HG02885 (cell line): ENCODE measurements around the gene ARHGEF7.

Source experiments
- ATAC-seq: cut with Tn5 transposase; IDR thresholded peaks from one replicate; pipeline ENCODE4 v1.9.1; 2021; ENCODE audit warnings: mild to moderate bottlenecking; ENCODE audit not compliant: unreplicated experiment, poor library complexity

Gene ARHGEF7

GRCh38 chr13:111131611-111132010 lies 16.5 kb downstream of the ARHGEF7 start:
- no peak for ATAC-seq

- no peak for ATAC-seq
Observed at GRCh38 chr13:111132948-111133347, 17.8 kb downstream of the ARHGEF7 start.

GRCh38 chr13:111139452-111139851 lies 24.3 kb downstream of the ARHGEF7 start:
- ATAC-seq = no peak

- ATAC-seq = no peak
Observed at GRCh38 chr13:111139873-111140561, 24.9 kb downstream of the ARHGEF7 start.

- ATAC-seq = no peak
Observed at GRCh38 chr13:111140562-111141105, 25.5 kb downstream of the ARHGEF7 start.

- no peak for ATAC-seq
Observed at GRCh38 chr13:111142472-111142871, 27.4 kb downstream of the ARHGEF7 start.

- ATAC-seq = no peak
Observed at GRCh38 chr13:111143865-111144540, 28.9 kb downstream of the ARHGEF7 start.

GRCh38 chr13:111145071-111145470 lies 30.0 kb downstream of the ARHGEF7 start:
- ATAC-seq = no peak

- ATAC-seq = no peak
Observed at GRCh38 chr13:111145506-111145905, 30.4 kb downstream of the ARHGEF7 start.

GRCh38 chr13:111152844-111153243 lies 37.7 kb downstream of the ARHGEF7 start:
- no peak for ATAC-seq

- ATAC-seq = peak; percentile 92
Observed at GRCh38 chr13:111153279-111153976, 38.3 kb downstream of the ARHGEF7 start.

- ATAC-seq = peak; percentile 50
Observed at GRCh38 chr13:111153977-111154332, 38.8 kb downstream of the ARHGEF7 start.

- no peak for ATAC-seq
Observed at GRCh38 chr13:111156421-111156820, 41.3 kb downstream of the ARHGEF7 start.

GRCh38 chr13:111158136-111158805 lies 43.2 kb downstream of the ARHGEF7 start:
- no peak for ATAC-seq

- ATAC-seq = no peak
Observed at GRCh38 chr13:111159362-111160320, 44.5 kb downstream of the ARHGEF7 start.

GRCh38 chr13:111160648-111161047 lies 45.5 kb downstream of the ARHGEF7 start:
- ATAC-seq = no peak

GRCh38 chr13:111161601-111162600 lies 46.8 kb downstream of the ARHGEF7 start:
- peak; percentile 35 for ATAC-seq
